Skeletal muscle tissue (tissue), 4 donors: ENCODE results near the gene PRPF19. TPM values are rescaled to one million over a fixed set of nuclear protein-coding genes. Genes with fewer than 3 reads are reported as not detected.

ENCODE experiments used
- H3K27ac ChIP-seq: one replicate; pipeline ENCODE4 v1.7.0; 2013; ENCODE audit warnings: mild to moderate bottlenecking, low read depth, low read length, inconsistent platforms
- H3K27me3 ChIP-seq, 3 donors: one replicate each; pipeline ENCODE4 v1.7.0; 2013; ENCODE audit warnings: low read length in 3 of 3; ENCODE audit not compliant: control insufficient read depth in 3 of 3, insufficient read depth in 3 of 3
- H3K36me3 ChIP-seq, 3 donors: one replicate each; pipeline ENCODE4 v1.7.0; 2013; ENCODE audit warnings: low read length in 3 of 3; ENCODE audit not compliant: control insufficient read depth in 3 of 3, insufficient read depth in 3 of 3
- H3K4me1 ChIP-seq, 3 donors: one replicate each; pipeline ENCODE4 v1.7.0; 2013; ENCODE audit warnings: low read length in 3 of 3, mild to moderate bottlenecking in 3 of 3; ENCODE audit not compliant: control insufficient read depth in 3 of 3, insufficient read depth in 3 of 3
- H3K4me3 ChIP-seq, 3 donors: one replicate each; pipeline ENCODE4 v1.7.0; 2013; ENCODE audit warnings: low read length in 3 of 3
- H3K9ac ChIP-seq, 3 donors: one replicate each; pipeline ENCODE4 v1.7.0; 2013; ENCODE audit warnings: low read length in 3 of 3, mild to moderate bottlenecking in 3 of 3, moderate library complexity in 2 of 3, low read depth in 1 of 3
- H3K9me3 ChIP-seq, 3 donors: one replicate each; pipeline ENCODE4 v1.7.0; 2013; ENCODE audit warnings: low read length in 3 of 3; ENCODE audit not compliant: control insufficient read depth in 3 of 3
- total RNA-seq: library from RNA; depleted of rRNA; stranded (reverse); fragments of >200 nt; gene quantifications from one replicate; pipeline ENCODE4 v1.2.3, GENCODE V29; 2014
- donor health status: Osteomylitis.

The PRPF19 gene
- total RNA-seq, 1 donor from 2014 or later, result 27.7 TPM

DNA sequence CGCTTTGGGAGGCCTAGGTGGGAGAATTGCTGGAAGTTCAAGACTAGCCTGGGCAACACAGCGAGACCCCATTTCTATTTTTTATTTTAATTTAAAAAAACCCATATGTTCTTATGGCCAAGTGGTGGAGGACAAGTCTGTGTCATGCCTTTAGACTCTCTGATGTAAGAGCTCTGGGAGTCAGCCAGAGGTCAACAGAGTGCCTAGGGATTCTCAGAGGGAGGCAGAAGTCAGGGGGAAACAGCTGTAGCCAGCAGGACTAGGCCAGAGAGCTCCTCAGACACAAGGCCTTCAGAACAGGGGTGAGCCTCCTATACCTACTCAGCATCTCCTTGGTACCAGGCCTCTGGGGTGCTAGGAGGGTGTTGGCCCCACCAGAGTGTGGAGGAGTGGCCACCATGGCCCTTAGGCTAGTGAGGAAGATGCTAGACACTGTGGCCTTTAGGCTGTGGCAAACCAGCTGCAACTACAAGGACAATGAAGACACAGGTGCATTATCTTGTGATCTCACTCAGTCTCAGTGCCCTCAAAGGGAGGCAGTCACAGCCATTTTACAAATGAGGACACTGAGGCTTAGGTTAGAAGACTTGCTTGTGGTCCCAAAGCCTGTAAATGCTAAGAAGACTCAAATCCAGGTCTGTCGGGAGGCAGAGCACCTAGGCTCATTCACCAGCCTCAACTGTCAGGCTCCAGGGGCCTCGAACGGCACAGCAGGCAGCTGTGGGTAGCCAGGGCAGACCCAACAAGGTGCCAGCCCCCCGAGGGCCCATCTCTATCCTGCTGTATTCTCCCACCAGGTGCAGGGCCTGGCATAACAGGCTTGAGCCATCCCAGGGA lies 34.0 kb downstream of the PRPF19 start:
- peaks cover 48 to 56% (median 56%) of the 10 kb centered on the region in 3 donors for H3K4me1 ChIP-seq
- H3K9me3 ChIP-seq, result no peaks in the 10 kb centered on the region
- no peak overlapping the region for H3K4me3 ChIP-seq
- H3K27me3 ChIP-seq, result peaks cover 0 to 5% (median 4%) of the 10 kb centered on the region in 3 donors
- no peak overlapping the region for H3K9ac ChIP-seq
- H3K27ac ChIP-seq, result no peak overlapping the region
- no peaks in the 10 kb centered on the region for H3K36me3 ChIP-seq

DNA sequence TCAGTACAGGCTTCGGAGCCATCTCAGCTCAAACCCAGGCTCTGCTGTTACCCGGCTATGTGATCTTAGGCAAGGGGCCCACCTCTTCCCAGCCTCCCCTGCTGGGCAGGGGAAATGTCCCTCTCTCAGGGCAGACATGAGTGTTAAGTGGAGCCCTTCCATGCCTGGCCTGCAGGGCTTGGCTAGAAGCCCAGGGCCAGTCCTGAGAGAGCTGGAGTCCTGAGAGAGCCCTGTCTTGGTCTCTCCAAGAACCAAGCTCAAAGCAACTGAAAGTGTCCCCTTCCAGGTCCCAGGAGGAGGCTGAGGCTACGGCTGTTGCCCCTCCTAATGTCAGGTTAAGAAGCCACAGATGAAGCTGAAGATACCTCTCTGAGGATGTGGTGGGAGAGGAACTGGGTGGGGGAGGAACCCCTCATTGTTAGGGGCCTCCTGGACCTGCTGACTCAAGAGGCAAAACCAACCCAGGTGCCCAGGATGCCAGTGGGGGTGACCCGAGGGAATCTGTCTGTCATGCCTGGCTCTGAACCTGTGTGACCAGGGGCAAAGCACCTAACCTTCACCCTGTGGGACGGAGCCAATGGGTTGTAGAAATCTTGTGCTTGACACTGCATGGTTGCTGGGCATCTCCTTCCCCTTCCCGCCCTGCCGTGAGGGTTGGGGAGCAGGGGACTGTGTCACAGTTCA lies 34.9 kb downstream of the PRPF19 start:
- no peaks in the 10 kb centered on the region for H3K9me3 ChIP-seq
- no peak overlapping the region for H3K4me3 ChIP-seq
- no peaks in the 10 kb centered on the region for H3K36me3 ChIP-seq
- H3K27me3 ChIP-seq, result peaks cover 0 to 5% (median 5%) of the 10 kb centered on the region in 3 donors
- H3K4me1 ChIP-seq, result peaks cover 48 to 56% (median 56%) of the 10 kb centered on the region in 3 donors
- H3K27ac ChIP-seq, result no peak overlapping the region
- H3K9ac ChIP-seq, result peak overlapping the region in 1 of 3 donors; percentile 3

DNA sequence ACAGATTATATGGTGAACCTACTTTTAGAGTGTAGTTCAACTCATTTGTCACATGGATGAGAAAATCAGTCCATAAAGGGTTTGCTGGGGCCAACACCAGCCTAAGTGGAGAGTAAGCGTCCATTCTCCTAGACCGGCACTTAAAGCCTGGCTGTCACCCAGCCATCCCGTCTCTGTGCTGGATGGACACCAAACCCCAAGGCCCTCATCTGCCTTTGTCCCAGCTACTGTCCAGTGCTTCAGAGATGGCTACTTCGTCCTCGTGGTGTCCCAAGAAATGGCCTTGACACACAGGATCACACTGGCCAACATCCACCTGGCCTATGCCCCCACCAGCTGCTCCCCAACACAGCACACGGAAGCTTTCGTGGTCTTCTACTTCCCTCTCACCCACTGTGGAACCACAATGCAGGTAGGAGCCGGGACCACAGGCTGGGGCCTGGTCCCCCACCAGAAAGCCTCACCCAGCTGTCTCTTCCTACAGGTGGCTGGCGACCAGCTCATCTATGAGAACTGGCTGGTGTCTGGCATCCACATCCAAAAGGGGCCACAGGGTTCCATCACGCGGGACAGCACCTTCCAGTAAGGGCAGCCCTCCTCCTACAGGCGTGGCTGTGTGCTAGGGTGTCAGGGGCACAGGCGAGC lies 35.5 kb downstream of the PRPF19 start:
- Histone ChIP-seq H3K4me1 (peaks cover 42 to 51% (median 50%) of the 10 kb centered on the region in 3 donors), H3K27me3 (peaks cover 0 to 5% (median 5%) of the 10 kb centered on the region in 3 donors), H3K9ac (no peak overlapping the region), H3K27ac (no peak overlapping the region), H3K4me3 (no peak overlapping the region), H3K9me3 (no peaks in the 10 kb centered on the region), H3K36me3 (no peaks in the 10 kb centered on the region)

DNA sequence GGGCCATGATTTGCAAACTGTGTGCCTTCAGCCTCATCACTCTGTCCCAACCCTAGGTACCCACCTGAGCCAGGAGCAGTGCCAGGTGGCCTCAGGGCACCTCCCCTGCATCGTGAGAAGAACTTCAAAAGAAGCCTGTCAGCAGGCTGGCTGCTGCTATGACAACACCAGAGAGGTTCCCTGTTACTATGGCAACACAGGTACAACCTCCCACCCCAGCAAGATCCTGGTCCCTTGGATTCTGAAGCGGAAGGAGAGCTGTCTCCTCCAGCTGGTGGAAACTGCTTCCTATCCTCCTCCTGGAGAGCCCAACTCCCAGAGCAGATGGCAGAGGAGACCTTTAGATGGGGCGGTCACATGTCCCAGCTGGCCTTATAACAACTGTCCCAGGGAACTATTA lies 36.1 kb downstream of the PRPF19 start:
- Histone ChIP-seq H3K27ac (no peak overlapping the region), H3K9me3 (no peaks in the 10 kb centered on the region), H3K9ac (no peak overlapping the region), H3K4me1 (peaks cover 39 to 51% (median 50%) of the 10 kb centered on the region in 3 donors), H3K36me3 (no peaks in the 10 kb centered on the region), H3K4me3 (no peak overlapping the region), H3K27me3 (peaks cover 0 to 5% (median 5%) of the 10 kb centered on the region in 3 donors)

DNA sequence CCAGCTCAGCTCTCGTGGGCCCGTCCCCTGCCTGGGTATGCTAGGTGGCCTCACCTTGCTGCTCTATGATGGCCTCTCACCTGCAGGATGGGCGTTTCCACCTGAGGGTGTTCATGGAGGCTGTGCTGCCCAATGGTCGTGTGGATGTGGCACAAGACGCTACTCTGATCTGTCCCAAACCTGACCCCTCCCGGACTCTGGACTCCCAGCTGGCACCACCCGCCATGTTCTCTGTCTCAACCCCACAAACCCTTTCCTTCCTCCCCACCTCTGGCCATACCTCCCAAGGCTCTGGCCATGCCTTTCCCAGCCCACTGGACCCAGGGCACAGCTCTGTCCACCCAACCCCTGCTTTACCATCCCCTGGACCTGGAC lies 36.9 kb downstream of the PRPF19 start:
- H3K9ac ChIP-seq, result no peak overlapping the region
- peaks cover 0 to 5% (median 5%) of the 10 kb centered on the region in 3 donors for H3K27me3 ChIP-seq
- H3K27ac ChIP-seq, result no peak overlapping the region
- no peak overlapping the region for H3K4me3 ChIP-seq
- no peaks in the 10 kb centered on the region for H3K9me3 ChIP-seq
- H3K4me1 ChIP-seq, result peaks cover 34 to 44% (median 41%) of the 10 kb centered on the region in 3 donors
- no peaks in the 10 kb centered on the region for H3K36me3 ChIP-seq

DNA sequence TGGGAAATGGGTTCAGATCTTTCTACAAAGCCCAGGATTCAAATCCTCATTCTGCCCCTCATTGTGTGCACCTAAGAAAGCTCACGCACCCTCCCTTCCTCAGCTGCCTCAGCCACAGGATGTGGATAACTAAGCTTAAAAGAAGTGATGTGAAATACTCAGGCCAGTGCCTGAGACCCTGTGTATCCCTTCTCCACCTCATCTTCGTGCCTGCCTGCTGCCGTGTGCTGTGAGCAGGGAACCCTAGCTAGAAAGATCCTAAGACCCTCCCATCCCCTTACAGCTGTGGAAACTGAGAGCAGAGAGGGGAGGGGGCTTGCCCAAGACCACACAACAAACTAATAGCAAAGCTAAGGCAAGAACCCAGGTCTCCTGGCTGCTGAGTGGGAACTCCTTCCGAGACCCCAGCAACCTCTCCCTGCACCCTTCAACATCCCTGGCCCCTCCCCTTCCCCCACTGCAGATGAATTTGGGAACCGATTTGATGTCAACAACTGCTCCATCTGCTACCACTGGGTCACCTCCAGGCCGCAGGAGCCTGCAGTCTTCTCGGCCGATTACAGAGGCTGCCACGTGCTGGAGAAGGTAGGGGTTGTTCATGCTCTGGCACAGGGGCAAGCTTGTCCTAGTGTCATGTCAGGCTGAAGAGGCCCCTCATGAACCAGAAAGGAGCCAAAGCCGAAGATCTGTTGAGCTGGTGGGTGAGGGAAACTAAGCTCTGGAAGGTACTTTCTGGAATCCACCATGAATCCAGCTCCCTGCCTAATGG lies 37.5 kb downstream of the PRPF19 start:
- peaks cover 0 to 5% (median 5%) of the 10 kb centered on the region in 3 donors for H3K27me3 ChIP-seq
- H3K27ac ChIP-seq, result no peak overlapping the region
- no peaks in the 10 kb centered on the region for H3K36me3 ChIP-seq
- H3K9ac ChIP-seq, result no peak overlapping the region
- H3K4me3 ChIP-seq, result no peak overlapping the region
- peaks cover 28 to 39% (median 35%) of the 10 kb centered on the region in 3 donors for H3K4me1 ChIP-seq
- H3K9me3 ChIP-seq, result no peaks in the 10 kb centered on the region

DNA sequence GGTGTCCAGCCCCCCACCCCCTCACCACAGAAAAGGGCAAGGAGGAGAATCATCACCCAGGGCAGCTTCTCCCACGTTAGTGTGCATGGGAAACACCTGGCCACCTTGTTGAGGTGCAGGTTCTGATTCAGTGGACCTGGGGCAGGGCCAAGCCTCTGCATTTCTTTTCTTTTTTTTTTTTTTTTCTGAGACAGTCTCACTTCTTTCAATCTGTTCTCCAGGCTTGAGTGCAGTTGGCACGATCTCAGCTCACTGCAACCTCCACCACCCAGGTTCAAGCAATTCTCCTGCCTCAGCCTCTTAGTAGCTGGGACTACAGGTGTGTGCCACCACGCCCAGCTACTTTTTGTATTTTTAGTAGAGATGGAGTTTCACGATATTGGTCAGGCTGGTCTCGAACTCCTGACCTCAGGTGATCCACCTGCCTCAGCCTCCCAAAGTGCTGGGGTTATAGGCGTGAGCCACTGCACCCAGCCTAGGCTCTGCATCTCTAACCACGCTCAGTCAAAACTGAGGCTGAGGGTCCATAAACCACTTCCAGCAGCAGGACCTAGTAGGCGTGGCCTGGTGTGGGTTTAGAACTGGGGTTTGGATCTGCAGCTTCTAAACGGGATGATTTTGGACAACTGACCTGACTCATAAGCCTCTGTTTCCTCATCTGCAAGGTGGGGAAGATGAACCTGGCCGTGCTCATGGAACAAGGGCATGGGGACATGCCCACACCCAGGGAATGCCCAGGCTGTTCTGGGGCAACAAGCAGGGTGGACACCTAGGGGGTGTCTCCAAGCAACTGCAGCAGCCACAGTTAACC lies 38.3 kb downstream of the PRPF19 start:
- Histone ChIP-seq H3K4me1 (peaks cover 20 to 31% (median 28%) of the 10 kb centered on the region in 3 donors), H3K9me3 (no peaks in the 10 kb centered on the region), H3K9ac (no peak overlapping the region), H3K36me3 (no peaks in the 10 kb centered on the region), H3K27ac (no peak overlapping the region), H3K4me3 (no peak overlapping the region), H3K27me3 (peaks cover 0 to 5% (median 5%) of the 10 kb centered on the region in 3 donors)

DNA sequence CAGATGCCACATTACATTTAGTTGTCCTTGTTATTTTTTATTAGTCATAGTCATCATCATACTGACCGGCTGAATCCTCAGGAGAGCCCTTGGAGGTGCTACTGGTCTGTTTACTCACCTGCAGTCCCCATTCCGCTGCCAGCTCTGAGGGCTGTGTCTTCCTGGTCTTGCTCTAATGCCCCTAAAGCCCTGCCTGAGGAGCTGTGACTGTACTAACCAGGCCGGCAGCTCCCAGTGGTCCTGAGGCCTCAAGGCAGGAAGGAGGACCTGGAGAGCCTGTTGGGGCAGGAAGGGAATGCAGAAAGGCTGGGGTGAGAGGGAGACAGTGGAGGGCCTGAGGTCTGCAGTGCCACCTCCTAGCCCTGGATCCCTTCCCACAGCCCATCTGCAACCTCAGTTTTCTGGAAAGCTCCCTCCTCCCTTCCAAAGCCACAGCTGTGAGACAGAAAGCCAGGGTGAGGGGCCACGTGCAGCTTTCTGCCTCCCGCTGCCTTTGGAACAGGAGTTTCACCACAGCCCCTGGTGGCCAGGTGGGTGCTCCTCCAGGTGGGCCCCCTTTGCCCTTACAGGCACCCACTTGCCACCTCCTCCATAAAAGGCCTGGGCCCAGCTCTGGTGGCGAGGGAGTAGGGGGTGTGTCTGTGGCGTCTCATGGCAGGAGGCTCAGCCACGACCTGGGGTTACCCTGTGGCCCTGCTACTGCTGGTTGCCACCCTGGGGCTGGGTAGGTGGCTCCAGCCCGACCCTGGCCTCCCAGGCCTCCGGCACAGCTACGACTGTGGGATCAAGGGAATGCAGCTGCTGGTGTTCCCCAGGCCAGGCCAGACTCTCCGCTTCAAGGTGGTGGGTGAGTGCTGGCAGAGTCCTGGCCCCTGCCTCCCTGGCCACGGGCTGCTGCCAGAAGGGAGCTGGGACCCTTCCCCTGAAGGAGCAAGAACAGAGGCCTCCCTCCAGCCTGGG lies 39.2 kb downstream of the PRPF19 start, which contains the start of gene ZP1:
Gene ZP1, plus strand, starts transcription at position 632 of the 960 bp plus-strand sequence. Its CDS starts 20 bp downstream, at position 652.
- Histone ChIP-seq H3K9me3 (no peaks in the 10 kb centered on the region), H3K27me3 (peaks cover 0 to 5% (median 5%) of the 10 kb centered on the region in 3 donors), H3K36me3 (no peaks in the 10 kb centered on the region), H3K4me1 (peaks cover 17 to 22% (median 19%) of the 10 kb centered on the region in 3 donors), H3K9ac (no peak within 1 kb of the TSS), H3K27ac (no peak within 1 kb of the TSS), H3K4me3 (no peak within 1 kb of the TSS)
